Endothelial cell of umbilical vein (primary cell): ENCODE results near the gene DIP2B. TPM values are rescaled to one million over a fixed set of nuclear protein-coding genes. Genes with fewer than 3 reads are reported as not detected.

ENCODE experiments used
- BruUV-seq: library from RNA; stranded (reverse); fragments of 400-500 nt; replicated peaks from 2 replicates; lab custom pipeline; 2021; lab: Mats Ljungman, UMichigan
- CTCF ChIA-PET: fragments of 300-600, 350-600 bp; sonication (Branson Sonifier 250); formaldehyde crosslinking; loops from one replicate; lab custom pipeline; 2021; ENCODE audit warnings: antibody characterized with exemption, inconsistent platforms; lab: Charles Lee
- POLR2A ChIA-PET: fragments of 300-600, 350-600 bp; sonication (Branson Sonifier 250); formaldehyde crosslinking; loops from one replicate; lab custom pipeline; 2021; ENCODE audit warnings: antibody characterized with exemption, inconsistent platforms; lab: Charles Lee
- DNase-seq: peaks from one replicate; pipeline ENCODE4 v3.0.0-alpha.2; 2011; ENCODE audit warnings: low read depth, low spot score
- FAIRE-seq: peaks from 2 replicates; lab custom pipeline; 2011; peaks lifted over from hg19 to GRCh38; lab: Jason Lieb, UNC
- H2AFZ ChIP-seq: 2 replicates; pipeline ENCODE4 v1.6.0; 2012; ENCODE audit warnings: low read depth, low read length, control low read depth, inconsistent platforms
- H3K27ac ChIP-seq: 2 replicates; pipeline ENCODE4 v1.5.1; 2011; ENCODE audit warnings: low read depth, mild to moderate bottlenecking, control low read depth, low read length, moderate library complexity; ENCODE audit not compliant: insufficient read depth
- H3K27me3 ChIP-seq, 2 experiments: 2 replicates each; pipeline versions ENCODE4 v1.6.0 to v1.6.1; 2011; ENCODE audit warnings: low read length in 2 of 2, mixed read lengths in 1 of 2; ENCODE audit not compliant: control insufficient read depth in 2 of 2, insufficient read depth in 2 of 2
- H3K36me3 ChIP-seq, 2 experiments: 2 replicates in 1 of 2; 3 replicates in 1 of 2; pipeline ENCODE4 v1.5.1; 2011; ENCODE audit warnings: low read length in 2 of 2, mild to moderate bottlenecking in 1 of 2, moderate library complexity in 1 of 2; ENCODE audit not compliant: control insufficient read depth in 2 of 2, insufficient read depth in 2 of 2; ENCODE audit errors: extremely low read depth in 1 of 2
- H3K4me1 ChIP-seq: 3 replicates; pipeline ENCODE4 v1.5.1; 2011; ENCODE audit warnings: mild to moderate bottlenecking, low read length; ENCODE audit not compliant: control insufficient read depth, insufficient read depth; ENCODE audit errors: extremely low read depth
- H3K4me2 ChIP-seq: 2 replicates; pipeline ENCODE4 v1.6.1; 2011; ENCODE audit warnings: low read length, control low read depth, mixed read lengths; ENCODE audit not compliant: insufficient read depth
- H3K4me3 ChIP-seq, 3 experiments: fragments of 200-600 bp in 1 of 3; sonication (generic), shearing (Covaris generic) in 1 of 3; replicated peaks in 1 of 3; 2 replicates each; pipeline ENCODE4 v1.5.1; 2011 to 2016; ENCODE audit warnings: control low read depth in 3 of 3, low read length in 3 of 3, mild to moderate bottlenecking in 2 of 3, inconsistent platforms in 1 of 3, low read depth in 1 of 3, moderate library complexity in 1 of 3; ENCODE audit not compliant: insufficient read depth in 1 of 3
- H3K79me2 ChIP-seq: 2 replicates; pipeline ENCODE4 v1.6.0; 2012; ENCODE audit warnings: low read length, inconsistent platforms; ENCODE audit not compliant: control insufficient read depth, insufficient read depth
- H3K9ac ChIP-seq: replicated peaks from 2 replicates; pipeline ENCODE3; 2011; ENCODE audit warnings: low read length, control low read depth; ENCODE audit not compliant: insufficient read depth; ENCODE audit errors: extremely low read depth
- H3K9me1 ChIP-seq: replicated peaks from 3 replicates; pipeline ENCODE4 v1.6.0; 2011; ENCODE audit warnings: mild to moderate bottlenecking, low read length; ENCODE audit not compliant: control insufficient read depth, insufficient read depth; ENCODE audit errors: extremely low read depth
- H3K9me3 ChIP-seq: replicated peaks from 2 replicates; pipeline ENCODE4 v1.5.1; 2012; ENCODE audit warnings: low read length, inconsistent platforms; ENCODE audit not compliant: control insufficient read depth, insufficient read depth
- H4K20me1 ChIP-seq: replicated peaks from 2 replicates; pipeline ENCODE3; 2011; ENCODE audit warnings: mild to moderate bottlenecking, low read length; ENCODE audit not compliant: control insufficient read depth, insufficient read depth; ENCODE audit errors: extremely low read depth
- CTCF ChIP-seq, 2 donors: IDR thresholded peaks; 1 replicate in 1 of 2; 2 replicates in 1 of 2; pipeline ENCODE4 v1.5.1; 2011; ENCODE audit warnings: low read length in 2 of 2, mild to moderate bottlenecking in 2 of 2, moderate library complexity in 2 of 2, control low read depth in 1 of 2, inconsistent platforms in 1 of 2, low read depth in 1 of 2; ENCODE audit not compliant: insufficient read depth in 1 of 2; ENCODE audit errors: extremely low read depth in 1 of 2
- EZH2 ChIP-seq: IDR thresholded peaks from 2 replicates; pipeline ENCODE4 v1.6.1; 2012; ENCODE audit warnings: borderline replicate concordance, low read depth, mild to moderate bottlenecking, moderate library complexity, low read length, inconsistent platforms; ENCODE audit not compliant: severe bottlenecking
- FOS ChIP-seq: IDR thresholded peaks from 2 replicates; pipeline ENCODE4 v1.6.1; 2011; ENCODE audit warnings: mild to moderate bottlenecking, low read length, moderate library complexity, borderline replicate concordance; ENCODE audit not compliant: insufficient read depth
- GATA2 ChIP-seq: IDR thresholded peaks from 2 replicates; pipeline ENCODE4 v1.7.0; 2011; ENCODE audit warnings: low read depth, mild to moderate bottlenecking, moderate library complexity, mixed read lengths, low read length; ENCODE audit not compliant: insufficient read length, insufficient read depth
- JUN ChIP-seq: IDR thresholded peaks from 2 replicates; pipeline ENCODE4 v1.6.1; 2011; ENCODE audit warnings: borderline replicate concordance, low read depth; ENCODE audit not compliant: insufficient read length, insufficient read depth
- MAX ChIP-seq: IDR thresholded peaks from 2 replicates; pipeline ENCODE4 v1.6.1; 2011; ENCODE audit not compliant: insufficient read depth, insufficient read length
- MYC ChIP-seq: IDR thresholded peaks from one replicate; pipeline ENCODE4 v1.6.1; 2011; ENCODE audit warnings: mild to moderate bottlenecking, low read depth, low read length
- POLR2A ChIP-seq: IDR thresholded peaks from 2 replicates; pipeline ENCODE4 v1.6.1; 2012; ENCODE audit warnings: low read depth, mild to moderate bottlenecking, control low read depth, low read length
- POLR2AphosphoS5 ChIP-seq: IDR thresholded peaks from 2 replicates; pipeline ENCODE4 v1.6.1; 2012; ENCODE audit warnings: low read depth, mild to moderate bottlenecking, control low read depth, low read length, moderate library complexity; ENCODE audit not compliant: insufficient read depth
- dilution Hi-C: fragments of 300-500 bp; cut with MboI; formaldehyde crosslinking; loops from one replicate; pipeline ENCODE4 v1.15.0; 2019; ENCODE audit warnings: low sequenced_read_pairs; ENCODE audit not compliant: extremely low pct_ligation_motif_present
- intact Hi-C: fragments of 100-400 bp; cut with micrococcal nuclease; formaldehyde crosslinking; loops from one replicate; pipeline ENCODE4 v1.10.0; 2022
- polyA plus RNA-seq, 4 experiments: library from polyadenylated mRNA; depleted of rRNA in 3 of 4; stranded (reverse) in 3 of 4; unstranded in 1 of 4; fragments of >200 nt; gene quantifications; 2 replicates each; pipeline versions ENCODE4 v1.2.1 to v1.2.3, GENCODE V29; 2011 to 2012; ENCODE audit warnings: missing spikeins in 1 of 4
- total RNA-seq: library from RNA; stranded (reverse); gene quantifications from 2 replicates; pipeline ENCODE4 v1.2.3, GENCODE V29; 2021

The DIP2B gene
- total and polyA plus RNA-seq, 2 donors (not counting 3 experiments of a cell fraction or from before 2014, with no cell fraction given) = 14.5 to 28.0 TPM

GRCh38 chr12:50525422-50525821 is 20.6 kb downstream of the DIP2B start:
- H3K4me1 ChIP-seq = no peaks in the 10 kb centered on the region
- H3K27ac ChIP-seq = no peak overlapping the region
- no TSS peak for BruUV-seq
- H3K4me3 ChIP-seq = no peak overlapping the region
- no peak overlapping the region for H3K9ac ChIP-seq
- no peaks in the 10 kb centered on the region for H3K27me3 ChIP-seq
- H3K9me3 ChIP-seq = no peaks in the 10 kb centered on the region
- ChIA-PET CTCF (interaction anchor here (0.7 to 1.1 kb wide), 2 partner anchors 13 to 300 kb away, joined by 4 read pairs; no protein-coding TSS in a partner anchor), POLR2A (interaction anchor here (0.7 kb wide), 1 partner anchor 303 kb away, joined by 5 read pairs; no protein-coding TSS in a partner anchor)
- H3K9me1 ChIP-seq = no peaks in the 10 kb centered on the region
- intact Hi-C loops (no loop called here), dilution Hi-C loops (no loop called here)
- no peaks in the 10 kb centered on the region for H3K36me3 ChIP-seq
- H2AFZ ChIP-seq = no peak overlapping the region
- TF ChIP-seq POLR2A (no peak), MYC (no peak), GATA2 (no peak), CTCF (IDR thresholded peaks at IDR 0.05; ENCODE audit: extremely low read depth in 1 of 2, insufficient read depth in 1 of 2, low read depth in 1 of 2, low read length in 2 of 2) (no peak), POLR2AphosphoS5 (no peak), FOS (no peak), EZH2 (no peak), JUN (no peak), MAX (no peak)
- FAIRE-seq = no peak
- H3K4me2 ChIP-seq = no peak overlapping the region
- peaks cover 32% of the 10 kb centered on the region for H3K79me2 ChIP-seq
- H4K20me1 ChIP-seq = no peaks in the 10 kb centered on the region
- DNase-seq = no peak
